A549 (cell line): ENCODE data around the gene ATG16L1. TPM values are rescaled to one million over a fixed set of nuclear protein-coding genes. Genes with fewer than 3 reads are reported as not detected.

Experiments
- ATAC-seq, 2 experiments: fragments of 200-7000 bp in 1 of 2; fragments of >200 bp in 1 of 2; cut with Nextera tagmentation in 1 of 2; cut with Tn5 transposase in 1 of 2; 3 replicates each; pipeline versions ENCODE4 v1.8.0 to v1.9.1; 2018 to 2020; ENCODE audit warnings: mild to moderate bottlenecking in 1 of 2, moderate library complexity in 1 of 2
- CTCF ChIA-PET: fragments of 300-600 bp; sonication (Branson Sonifier 250); formaldehyde crosslinking; extraction: SDS; loops from one replicate; lab custom pipeline; 2021; ENCODE audit warnings: antibody characterized with exemption, inconsistent platforms; lab: Yijun Ruan, JAX
- POLR2A ChIA-PET: fragments of 350-600 bp; formaldehyde crosslinking; extraction: SDS; loops from one replicate; lab custom pipeline; 2021; ENCODE audit warnings: antibody characterized with exemption, inconsistent platforms; lab: Yijun Ruan, JAX
- DNase-seq, 2 experiments: peaks; one replicate each; pipeline versions ENCODE4 v3.0.0 to v3.0.0-alpha.2; 2011 to 2016; ENCODE audit warnings: low read depth in 1 of 2, low spot score in 1 of 2
- FAIRE-seq: peaks from 2 replicates; lab custom pipeline; 2011; peaks lifted over from hg19 to GRCh38; lab: Jason Lieb, UNC
- H3K27ac ChIP-seq, 2 experiments: fragments of >200 bp; sonication (Bioruptor Twin); formaldehyde crosslinking; 3 replicates each; pipeline ENCODE4 v1.5.1; 2016 to 2017
- H3K4me1 ChIP-seq: fragments of >200 bp; sonication (Bioruptor Twin); formaldehyde crosslinking; 3 replicates; pipeline ENCODE4 v1.6.1; 2016
- H3K4me2 ChIP-seq: fragments of >200 bp; sonication (Bioruptor Twin); formaldehyde crosslinking; 3 replicates; pipeline ENCODE4 v1.6.1; 2016
- H3K4me3 ChIP-seq: fragments of >200 bp; sonication (Bioruptor Twin); formaldehyde crosslinking; 3 replicates; pipeline ENCODE4 v1.5.1; 2016
- H3K9me3 ChIP-seq: fragments of >200 bp; sonication (Bioruptor Twin); formaldehyde crosslinking; 3 replicates; pipeline ENCODE4 v1.6.1; 2016
- CBX8 ChIP-seq: fragments of 200-600 bp; sonication (generic); IDR thresholded peaks from 2 replicates; pipeline ENCODE4 v1.6.1; 2016
- CHD2 ChIP-seq: fragments of 150-350 bp; IDR thresholded peaks from 2 replicates; pipeline ENCODE4 v1.6.1; 2014; ENCODE audit warnings: low read length; ENCODE audit not compliant: partially characterized antibody
- CHD4 ChIP-seq: fragments of 200-600 bp; sonication (generic); IDR thresholded peaks from 2 replicates; pipeline ENCODE4 v1.6.1; 2016; ENCODE audit warnings: antibody characterized with exemption, mild to moderate bottlenecking, borderline replicate concordance
- EHF ChIP-seq: fragments of 250-450 bp; sonication (Bioruptor Pico); IDR thresholded peaks from 2 replicates; pipeline ENCODE4 v1.5.0; 2020; ENCODE audit warnings: mild to moderate bottlenecking
- FOSL2 ChIP-seq, 2 experiments: fragments of 450-650 bp in 1 of 2; fragments of >200 bp in 1 of 2; sonication (Bioruptor Twin) in 1 of 2; formaldehyde crosslinking; IDR thresholded peaks; 2 replicates each; pipeline versions ENCODE4 v1.5.0 to v1.6.1; 2016 to 2020; ENCODE audit warnings: mild to moderate bottlenecking in 1 of 2, moderate library complexity in 1 of 2
- FOXS1 ChIP-seq: fragments of 250-450 bp; sonication (Bioruptor Pico); IDR thresholded peaks from 2 replicates; pipeline ENCODE4 v1.5.0; 2020; ENCODE audit warnings: mild to moderate bottlenecking, moderate library complexity
- GATA3 ChIP-seq: IDR thresholded peaks from 2 replicates; pipeline ENCODE4 v1.6.1; 2012; ENCODE audit warnings: borderline replicate concordance
- HOXA7 ChIP-seq: fragments of 250-450 bp; sonication (Bioruptor Pico); IDR thresholded peaks from 2 replicates; pipeline ENCODE4 v1.5.0; 2020; ENCODE audit warnings: mild to moderate bottlenecking, moderate library complexity
- HOXB13 ChIP-seq: fragments of 250-450 bp; sonication (Bioruptor Pico); IDR thresholded peaks from 2 replicates; pipeline ENCODE4 v1.5.0; 2020; ENCODE audit warnings: low read depth, mild to moderate bottlenecking, moderate library complexity
- JUN ChIP-seq, 2 experiments: fragments of >200 bp; sonication (Bioruptor Twin); formaldehyde crosslinking; IDR thresholded peaks; 2 replicates in 1 of 2; 3 replicates in 1 of 2; pipeline ENCODE4 v1.6.1; 2016 to 2017
- JUNB ChIP-seq: fragments of >200 bp; sonication (Bioruptor Twin); formaldehyde crosslinking; IDR thresholded peaks from 2 replicates; pipeline ENCODE4 v1.6.1; 2016
- KDM1A ChIP-seq: fragments of 200-600 bp; sonication (generic); IDR thresholded peaks from 2 replicates; pipeline ENCODE4 v1.6.1; 2016; ENCODE audit warnings: low read depth, mild to moderate bottlenecking
- KDM5A ChIP-seq: fragments of 200-600 bp; sonication (generic); IDR thresholded peaks from 2 replicates; pipeline ENCODE4 v1.6.1; 2016; ENCODE audit warnings: antibody characterized with exemption, mild to moderate bottlenecking
- MAFK ChIP-seq: fragments of 450-650 bp; IDR thresholded peaks from 2 replicates; pipeline ENCODE4 v1.6.1; 2014; ENCODE audit not compliant: partially characterized antibody
- NPAS2 ChIP-seq: fragments of 250-450 bp; sonication (Bioruptor Pico); IDR thresholded peaks from 2 replicates; pipeline ENCODE4 v1.8.0; 2022; ENCODE audit warnings: mild to moderate bottlenecking, moderate library complexity, borderline replicate concordance
- NR3C1 ChIP-seq: fragments of >200 bp; sonication (Bioruptor Twin); formaldehyde crosslinking; IDR thresholded peaks from 3 replicates; pipeline ENCODE4 v1.6.1; 2017
- RAD21 ChIP-seq, 2 experiments: fragments of >200 bp in 1 of 2; sonication (Bioruptor Twin) in 1 of 2; formaldehyde crosslinking in 1 of 2; IDR thresholded peaks in 1 of 2; conservative IDR thresholded peaks in 1 of 2; 2 replicates in 1 of 2; 3 replicates in 1 of 2; pipeline ENCODE4 v1.6.1; 2012 to 2018; ENCODE audit warnings: inconsistent platforms in 1 of 2
- RARB ChIP-seq: fragments of 250-450 bp; sonication (Bioruptor Pico); IDR thresholded peaks from 2 replicates; pipeline ENCODE4 v1.8.0; 2021; ENCODE audit warnings: mild to moderate bottlenecking, moderate library complexity
- SMC3 ChIP-seq: fragments of >200 bp; sonication (Bioruptor Twin); formaldehyde crosslinking; IDR thresholded peaks from 3 replicates; pipeline ENCODE4 v1.6.1; 2018; ENCODE audit warnings: inconsistent platforms
- ZC3H11A ChIP-seq: fragments of 450-650 bp; IDR thresholded peaks from 2 replicates; pipeline ENCODE4 v1.6.1; 2014; ENCODE audit warnings: antibody characterized with exemption, mild to moderate bottlenecking
- ZSCAN20 ChIP-seq: fragments of 250-450 bp; sonication (Bioruptor Pico); IDR thresholded peaks from 2 replicates; pipeline ENCODE4 v1.8.0; 2022; ENCODE audit warnings: mild to moderate bottlenecking, moderate library complexity
- WGBS: methylation state at CpG from one replicate; pipeline ENCODE4 v1.1.6; 2017; ENCODE audit errors: missing lambda C conversion rate; 5-methylcytosine and 5-hydroxymethylcytosine counted together
- polyA plus RNA-seq, 4 experiments: library from polyadenylated mRNA; depleted of rRNA in 3 of 4; stranded (reverse); fragments of >200 nt; fragmentation: RNase III in 1 of 4; extraction: RNeasy Plus Mini Kit Qiagen cat#74134 plus additional on column Dnase treatment in 1 of 4; gene quantifications; 2 replicates in 3 of 4; 3 replicates in 1 of 4; pipeline ENCODE4 v1.2.3, GENCODE V29; 2011 to 2017

Gene ATG16L1
- polyA plus RNA-seq, 2 of the 4 experiments (the other 2 are of a cell fraction), result 45.1 to 70.9 TPM

DNA sequence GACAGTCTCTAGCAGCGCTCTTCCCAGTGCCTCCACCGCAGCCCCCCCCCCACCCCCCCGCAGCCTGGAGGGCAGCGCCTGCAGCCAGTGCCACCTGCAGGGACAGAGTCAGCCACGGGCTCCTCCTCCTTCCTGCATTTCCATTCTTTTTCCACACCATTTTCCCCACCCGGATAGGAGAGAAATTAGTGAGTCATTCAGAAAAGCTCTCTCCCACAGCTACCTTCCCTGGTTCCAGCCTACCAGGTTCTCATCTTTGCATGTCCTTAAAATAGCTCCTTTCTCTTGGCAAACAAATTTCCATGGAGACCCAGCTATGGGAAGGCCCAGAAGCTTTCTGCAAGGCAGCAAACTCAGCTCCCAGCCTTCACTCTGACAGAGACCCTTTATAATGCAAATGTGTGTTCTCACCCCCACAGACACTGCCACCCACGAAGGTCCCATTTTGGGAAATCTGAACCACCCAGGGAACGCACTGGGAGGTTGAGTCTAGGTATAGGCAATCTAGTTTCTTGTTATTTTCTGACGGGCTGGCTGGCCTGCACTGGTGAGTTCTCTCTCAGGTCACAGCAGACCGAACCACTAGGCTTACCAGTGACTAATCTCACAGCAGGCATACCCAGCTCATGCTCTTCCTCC is 41.8 kb upstream of the ATG16L1 start:
- TF ChIP-seq NR3C1 (no peak), JUNB (no peak), CHD4 (no peak), ZSCAN20 (CRISPR knock-in tag) (no peak), HOXA7 (no peak), FOSL2 (IDR thresholded peaks at IDR 0.05) (no peak), FOSL2 (CRISPR knock-in tag; IDR thresholded peaks at IDR 0.05) (no peak), RAD21 (conservative IDR thresholded peaks at IDR 0.05 in 1 of 2, IDR thresholded peaks at IDR 0.05 in 1 of 2) (no peak)
- Histone ChIP-seq H3K4me3 (no peak overlapping the region), H3K9me3 (no peaks in the 10 kb centered on the region), H3K4me1 (peaks cover 19% of the 10 kb centered on the region), H3K4me2 (peak overlapping the region; percentile 43), H3K27ac (peak overlapping the region; percentile 16 to 47; a peak in 2 of 6 replicates)
- WGBS, result 41% methylated on average over 8 of the region's 10 CpGs
- DNase-seq (peak; percentile 28 to 34), ATAC-seq (peak; percentile 60 to 68), FAIRE-seq (no peak)
- ChIA-PET POLR2A (interaction anchor here (0.6 kb wide), 1 partner anchor 35 kb away, joined by 3 read pairs; no protein-coding TSS in a partner anchor), CTCF (interaction anchor here (0.6 to 2.3 kb wide), 5 partner anchors 9 to 24 kb away, joined by 3 to 8 read pairs (median 3); no protein-coding TSS in a partner anchor)

- Histone ChIP-seq H3K4me1 (peaks cover 19% of the 10 kb centered on the region), H3K27ac (no peak overlapping the region), H3K9me3 (no peaks in the 10 kb centered on the region), H3K4me2 (no peak overlapping the region), H3K4me3 (no peak overlapping the region)
- ATAC-seq (no peak), FAIRE-seq (no peak), DNase-seq (no peak)
- ChIA-PET CTCF (interaction anchor here (1.1 to 2.3 kb wide), 4 partner anchors 8 to 14 kb away, joined by 3 to 8 read pairs (median 4); no protein-coding TSS in a partner anchor), POLR2A (no interaction called here)
- TF ChIP-seq FOXS1 (no peak), GATA3 (no peak), HOXB13 (CRISPR knock-in tag) (no peak), SMC3 (no peak), CBX8 (no peak), RARB (CRISPR knock-in tag) (no peak), ZC3H11A (no peak), NPAS2 (no peak), MAFK (no peak), EHF (no peak)
- 88% methylated on average over 8 of the region's 8 CpGs for WGBS
Measured at GRCh38 chr2:233210281-233210680, 41.2 kb upstream of the ATG16L1 start.

DNA sequence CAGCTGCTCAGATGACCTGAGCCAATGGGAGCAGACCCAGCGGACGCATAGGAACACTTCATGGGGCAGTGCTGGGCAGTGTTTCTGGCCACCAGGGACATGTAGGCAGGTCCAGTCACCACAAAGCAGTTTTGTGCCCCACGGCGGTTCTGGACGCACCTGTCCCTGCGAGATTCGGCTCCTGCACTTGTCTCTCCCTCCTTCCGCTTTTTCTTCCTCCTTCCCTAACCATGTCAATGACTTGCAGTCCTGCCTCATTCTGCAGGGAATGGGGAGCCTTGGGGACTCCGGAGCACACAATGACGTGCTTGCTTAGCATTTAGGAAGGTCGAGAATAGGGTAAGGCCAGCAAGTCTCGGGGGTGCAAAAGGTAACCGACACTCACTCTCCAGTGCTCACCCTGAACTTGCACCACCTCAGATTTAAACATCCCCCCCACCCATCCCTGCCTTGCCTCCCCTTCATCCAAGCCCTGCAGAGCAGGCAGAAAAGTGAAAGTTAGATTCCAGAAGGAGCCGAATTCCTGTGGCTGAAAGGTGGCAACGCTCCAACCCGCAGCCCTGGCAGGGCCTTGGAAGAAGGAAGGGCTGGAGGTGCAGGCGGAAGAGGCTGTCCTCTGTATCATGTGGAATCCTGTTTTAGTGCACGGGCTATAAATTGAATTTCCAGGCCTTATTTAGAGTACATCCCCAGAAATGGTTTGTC is 40.5 kb upstream of the ATG16L1 start:
- ChIA-PET CTCF (interaction anchor here (1.1 to 1.4 kb wide), 2 partner anchors 10 to 231 kb away, joined by 3 to 4 read pairs; no protein-coding TSS in a partner anchor), POLR2A (no interaction called here)
- H3K27ac ChIP-seq, result peak overlapping the region in 1 of 2 experiments; percentile 20; a peak in 1 of 6 replicates
- H3K9me3 ChIP-seq, result no peaks in the 10 kb centered on the region
- WGBS, result 75% methylated on average over 18 of the region's 18 CpGs
- peaks cover 19% of the 10 kb centered on the region for H3K4me1 ChIP-seq
- no peak overlapping the region for H3K4me3 ChIP-seq
- TF ChIP-seq RARB (CRISPR knock-in tag) (no peak), KDM1A (no peak), CHD2 (no peak), KDM5A (no peak), FOXS1 (no peak), GATA3 (no peak), JUN (IDR thresholded peaks at IDR 0.05) (no peak)
- DNase-seq, result no peak
- peak in 1 of 2 experiments; percentile 36; a peak in 3 of 6 replicates for ATAC-seq
- H3K4me2 ChIP-seq, result 0 out of 3 replicates have a peak overlapping the region, but pooled peaks have one; percentile 5
- FAIRE-seq, result no peak
